Fibroblast of skin of scalp (primary cell): Measurements from ENCODE around the gene ST3GAL5.

Source experiments
- DNase-seq: peaks from one replicate; pipeline ENCODE4 v3.0.0-alpha.2; 2013

ST3GAL5 gene

DNA sequence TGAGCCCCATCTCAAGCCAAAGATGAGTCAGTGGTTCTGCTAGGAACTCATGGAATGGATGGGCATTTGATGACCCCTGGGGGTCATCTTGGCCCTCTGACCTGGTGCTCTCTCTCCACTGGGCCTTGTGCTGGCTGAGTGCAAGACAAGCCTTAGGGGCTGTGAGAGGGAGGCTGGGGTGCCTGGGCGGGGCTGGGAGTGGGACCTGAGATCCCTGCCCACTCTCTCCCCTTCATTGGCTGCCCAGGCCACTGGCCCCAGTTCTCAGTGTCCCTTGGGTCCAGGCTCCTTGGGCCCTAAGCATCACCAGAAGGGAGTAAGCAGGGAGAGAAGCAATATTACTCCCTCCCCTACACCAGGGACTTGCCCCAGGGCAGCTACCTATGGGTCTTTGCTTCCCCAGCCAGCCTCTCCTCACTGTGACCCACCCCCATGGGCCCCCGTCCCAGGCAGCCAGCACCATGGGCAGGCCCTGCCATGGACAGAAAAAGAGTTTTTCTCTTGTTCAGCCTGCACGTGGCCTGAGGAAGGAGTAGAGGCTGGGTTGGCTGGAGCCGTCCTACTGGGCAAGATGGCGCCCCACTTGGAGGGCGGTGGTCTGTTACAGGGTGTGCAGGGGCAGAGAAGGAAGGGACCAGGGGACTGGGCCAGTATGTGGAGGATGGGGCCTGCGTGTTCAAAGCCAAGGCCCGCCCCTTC is 101.4 kb downstream of the ST3GAL5 start:
- DNase-seq, result no peak
